Brain microvascular endothelial cell (primary cell): Measurements from ENCODE around the gene ELL2.

Experiments used
- DNase-seq: peaks from one replicate; pipeline ENCODE4 v3.0.0-alpha.2; 2020
- H3K27ac ChIP-seq: fragments of 250-450 bp; sonication (Bioruptor Pico); 2 replicates; pipeline ENCODE4 v1.5.1; 2020; ENCODE audit warnings: mild to moderate bottlenecking, moderate library complexity
- H3K27me3 ChIP-seq: fragments of 250-450 bp; sonication (Bioruptor Pico); replicated peaks from 2 replicates; pipeline ENCODE4 v1.5.1; 2020; ENCODE audit warnings: mild to moderate bottlenecking
- H3K36me3 ChIP-seq: fragments of 250-450 bp; sonication (Bioruptor Pico); replicated peaks from 2 replicates; pipeline ENCODE4 v1.5.1; 2020; ENCODE audit warnings: mild to moderate bottlenecking
- H3K4me3 ChIP-seq: 2 replicates; pipeline ENCODE4 v1.5.1; 2011; ENCODE audit warnings: low read depth, mild to moderate bottlenecking, control low read depth, low read length, moderate library complexity
- in situ Hi-C: cut with HindIII; loops from 2 replicates; pipeline ENCODE4 v1.10.0; 2017; ENCODE audit warnings: low sequenced_read_pairs, low pct_ligation_motif_present
- TF ChIP-seq, protein P1 (sequence below): IDR thresholded peaks from 2 replicates; pipeline ENCODE4 v1.5.1; 2011; ENCODE audit warnings: low read depth, mild to moderate bottlenecking, moderate library complexity, low read length, control low read depth, inconsistent platforms; ENCODE audit errors: missing control alignments

ELL2 gene

DNA sequence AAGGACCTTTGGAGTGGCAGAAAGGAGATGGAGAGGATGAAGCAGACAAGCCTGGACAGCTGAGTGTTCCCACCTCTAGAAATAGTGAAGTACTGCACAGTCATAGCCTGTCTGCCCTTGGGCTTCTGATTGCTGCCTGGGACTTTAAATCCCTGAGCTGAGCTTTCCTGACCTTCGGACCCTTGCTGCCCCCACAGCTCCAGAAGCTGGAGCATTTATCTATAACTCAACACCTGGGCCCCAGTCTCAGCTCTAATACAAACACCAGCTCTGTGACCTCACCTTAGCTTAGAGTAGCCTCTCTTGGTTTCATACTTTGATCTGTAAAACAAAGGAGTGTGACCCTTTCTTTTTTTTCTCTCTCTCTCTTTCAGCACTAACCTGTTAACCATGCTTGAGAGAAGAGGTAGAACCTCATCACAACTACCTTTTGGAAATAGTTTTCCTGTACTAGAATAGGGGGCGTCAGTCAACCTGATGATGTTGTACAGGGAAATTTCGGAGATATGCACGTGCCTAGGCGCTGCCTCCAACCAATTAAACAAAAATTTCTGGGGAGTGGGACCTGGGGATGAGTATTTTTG, 25.4 kb upstream of the ELL2 start:
- H3K4me3 ChIP-seq = no peak overlapping the region
- H3K27ac ChIP-seq = no peak overlapping the region
- no peaks in the 10 kb centered on the region for H3K27me3 ChIP-seq
- DNase-seq = no peak
- TF ChIP-seq, protein P1, sequence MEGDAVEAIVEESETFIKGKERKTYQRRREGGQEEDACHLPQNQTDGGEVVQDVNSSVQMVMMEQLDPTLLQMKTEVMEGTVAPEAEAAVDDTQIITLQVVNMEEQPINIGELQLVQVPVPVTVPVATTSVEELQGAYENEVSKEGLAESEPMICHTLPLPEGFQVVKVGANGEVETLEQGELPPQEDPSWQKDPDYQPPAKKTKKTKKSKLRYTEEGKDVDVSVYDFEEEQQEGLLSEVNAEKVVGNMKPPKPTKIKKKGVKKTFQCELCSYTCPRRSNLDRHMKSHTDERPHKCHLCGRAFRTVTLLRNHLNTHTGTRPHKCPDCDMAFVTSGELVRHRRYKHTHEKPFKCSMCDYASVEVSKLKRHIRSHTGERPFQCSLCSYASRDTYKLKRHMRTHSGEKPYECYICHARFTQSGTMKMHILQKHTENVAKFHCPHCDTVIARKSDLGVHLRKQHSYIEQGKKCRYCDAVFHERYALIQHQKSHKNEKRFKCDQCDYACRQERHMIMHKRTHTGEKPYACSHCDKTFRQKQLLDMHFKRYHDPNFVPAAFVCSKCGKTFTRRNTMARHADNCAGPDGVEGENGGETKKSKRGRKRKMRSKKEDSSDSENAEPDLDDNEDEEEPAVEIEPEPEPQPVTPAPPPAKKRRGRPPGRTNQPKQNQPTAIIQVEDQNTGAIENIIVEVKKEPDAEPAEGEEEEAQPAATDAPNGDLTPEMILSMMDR = no peak
- H3K36me3 ChIP-seq = no peaks in the 10 kb centered on the region
- in situ Hi-C loops = no loop called here

DNA sequence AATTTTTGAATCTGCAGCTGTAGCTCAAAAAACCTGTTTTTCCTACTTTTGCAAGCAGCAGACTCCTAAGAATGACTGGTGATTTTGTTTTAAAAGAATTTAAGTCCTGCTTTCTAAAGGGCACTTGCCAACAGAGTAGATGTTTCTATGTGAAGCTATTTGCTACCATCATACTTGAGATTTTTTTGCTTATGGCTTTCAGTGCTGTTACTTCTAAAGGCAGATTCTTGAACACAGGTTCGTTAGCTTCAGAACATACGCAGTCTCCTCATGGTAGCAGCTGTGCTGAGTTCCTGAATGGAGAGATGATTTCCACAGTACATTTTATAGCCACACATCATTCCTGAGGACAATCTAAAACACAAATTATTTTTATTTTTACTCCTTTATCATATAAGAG, 24.4 kb upstream of the ELL2 start:
- in situ Hi-C loops = no loop called here
- Histone ChIP-seq H3K4me3 (no peak overlapping the region), H3K36me3 (no peaks in the 10 kb centered on the region), H3K27me3 (no peaks in the 10 kb centered on the region), H3K27ac (no peak overlapping the region)
- TF ChIP-seq, protein P1 = no peak
- DNase-seq = no peak

DNA sequence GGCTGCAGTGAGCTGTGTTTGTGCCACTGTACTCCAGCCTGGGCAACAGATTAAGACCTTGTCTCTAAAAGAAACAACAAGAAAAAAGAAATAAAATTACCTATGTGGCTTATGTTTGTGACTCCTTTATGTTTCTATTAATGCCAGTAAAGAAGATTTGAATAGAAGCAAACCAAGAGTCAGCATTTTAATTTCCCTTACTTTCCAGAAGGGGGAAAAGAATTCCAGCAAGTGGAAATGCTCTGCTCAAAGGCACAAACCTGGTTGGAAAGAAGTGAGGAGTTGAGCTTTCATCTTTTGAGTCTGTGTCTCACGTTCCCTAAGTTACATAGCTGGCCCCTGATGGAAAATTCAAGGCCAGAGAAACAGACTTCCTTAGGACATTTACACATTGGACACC, 23.6 kb upstream of the ELL2 start:
- no peak for DNase-seq
- H3K27ac ChIP-seq = no peak overlapping the region
- H3K36me3 ChIP-seq = no peaks in the 10 kb centered on the region
- TF ChIP-seq, protein P1 = no peak
- no peak overlapping the region for H3K4me3 ChIP-seq
- in situ Hi-C loops = no loop called here
- H3K27me3 ChIP-seq = no peaks in the 10 kb centered on the region

DNA sequence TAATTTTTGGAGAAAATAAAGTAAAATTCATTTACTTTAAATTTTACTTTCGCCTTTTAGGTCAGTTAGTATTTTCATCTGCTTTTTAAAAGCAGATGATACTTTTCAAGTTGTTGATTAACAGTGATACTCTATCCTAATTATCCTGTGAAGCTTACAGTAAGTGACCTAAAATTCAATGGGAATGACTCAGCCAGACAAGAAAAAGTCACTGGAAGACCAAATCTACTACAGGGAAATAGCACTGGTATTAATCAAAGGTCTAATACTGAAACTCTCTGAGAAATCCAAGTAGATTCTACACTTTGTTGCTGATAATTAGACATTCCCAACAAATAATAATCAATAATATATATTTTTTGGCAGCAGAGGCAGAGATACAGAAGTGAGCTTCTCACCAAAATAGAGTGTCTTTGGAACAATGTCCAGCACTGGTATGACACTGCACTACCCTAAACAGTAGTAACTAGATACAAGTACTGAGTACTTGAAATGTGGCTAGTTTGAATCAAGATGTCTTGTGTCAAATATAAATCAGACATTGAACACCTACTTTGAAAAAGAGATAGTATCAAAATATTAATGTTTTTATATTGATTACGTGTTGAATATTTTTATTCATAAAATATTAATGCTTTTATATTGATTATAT, 22.8 kb upstream of the ELL2 start:
- Histone ChIP-seq H3K36me3 (no peaks in the 10 kb centered on the region), H3K27me3 (no peaks in the 10 kb centered on the region), H3K27ac (no peak overlapping the region), H3K4me3 (no peak overlapping the region)
- no peak for DNase-seq
- TF ChIP-seq, protein P1 = no peak
- in situ Hi-C loops = no loop called here

DNA sequence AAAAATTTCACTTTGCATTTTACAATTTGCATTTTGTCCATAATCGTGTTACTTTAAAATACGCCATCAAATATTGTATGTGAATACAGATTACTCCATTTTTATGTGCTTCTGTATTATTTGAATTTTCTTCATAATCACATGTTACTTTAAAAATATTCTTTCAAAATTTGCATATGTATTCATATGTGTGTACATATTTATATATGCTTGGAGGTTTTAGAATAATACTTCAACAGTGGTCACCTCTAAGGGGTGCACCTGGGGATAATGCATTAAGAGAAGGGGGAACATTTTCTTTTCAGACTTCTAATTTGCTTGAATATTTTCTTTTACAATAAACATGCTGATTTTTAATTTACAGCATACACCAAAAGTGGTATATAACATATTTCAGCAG, 21.9 kb upstream of the ELL2 start:
- H3K4me3 ChIP-seq = no peak overlapping the region
- no peak overlapping the region for H3K27ac ChIP-seq
- H3K27me3 ChIP-seq = no peaks in the 10 kb centered on the region
- TF ChIP-seq, protein P1 = no peak
- in situ Hi-C loops = no loop called here
- H3K36me3 ChIP-seq = no peaks in the 10 kb centered on the region
- no peak for DNase-seq

- DNase-seq = no peak
- no peak overlapping the region for H3K27ac ChIP-seq
- H3K27me3 ChIP-seq = no peaks in the 10 kb centered on the region
- TF ChIP-seq, protein P1 = no peak
- in situ Hi-C loops = no loop called here
- no peak overlapping the region for H3K4me3 ChIP-seq
- no peaks in the 10 kb centered on the region for H3K36me3 ChIP-seq
These were observed 21.4 kb upstream of the ELL2 start for GRCh38 chr5:95983080-95983479.
